IPS-15b (cell line): Measurements from ENCODE around the gene MRPL46.
"Not testable (repeated sequence)": the region's sequence is repeated elsewhere in the genome, so short reads cannot be mapped to it uniquely, and the experiment has no call there.

ENCODE experiments used
- H3K27me3 ChIP-seq: one replicate; pipeline ENCODE4 v1.6.1; 2013; ENCODE audit warnings: low read length; ENCODE audit not compliant: control insufficient read depth, insufficient read depth
- H3K36me3 ChIP-seq: one replicate; pipeline ENCODE4 v1.6.1; 2013; ENCODE audit warnings: low read length; ENCODE audit not compliant: control insufficient read depth, insufficient read depth
- H3K4me1 ChIP-seq: one replicate; pipeline ENCODE4 v1.6.1; 2013; ENCODE audit warnings: mild to moderate bottlenecking, low read length; ENCODE audit not compliant: control insufficient read depth, insufficient read depth
- H3K4me3 ChIP-seq: one replicate; pipeline ENCODE4 v1.5.1; 2013; ENCODE audit warnings: low read depth, low read length
- H3K9ac ChIP-seq: one replicate; pipeline ENCODE4 v1.6.1; 2013; ENCODE audit warnings: low read depth, mild to moderate bottlenecking, low read length
- H3K9me3 ChIP-seq: one replicate; pipeline ENCODE4 v1.6.1; 2013; ENCODE audit warnings: mild to moderate bottlenecking, low read length; ENCODE audit not compliant: control insufficient read depth, insufficient read depth

MRPL46 gene

GRCh38 chr15:88454236-88454635 lies 13.0 kb downstream of the MRPL46 start:
- Histone ChIP-seq H3K4me1 (peaks cover 2% of the 10 kb centered on the region), H3K27me3 (peaks cover 9% of the 10 kb centered on the region), H3K9me3 (no peaks in the 10 kb centered on the region), H3K36me3 (peaks cover 2% of the 10 kb centered on the region), H3K9ac (no peak overlapping the region), H3K4me3 (no peak overlapping the region)

GRCh38 chr15:88453651-88454050 lies 13.5 kb downstream of the MRPL46 start:
- Histone ChIP-seq H3K9me3 (no peaks in the 10 kb centered on the region), H3K27me3 (peaks cover 9% of the 10 kb centered on the region), H3K4me3 (no peak overlapping the region), H3K9ac (no peak overlapping the region), H3K36me3 (no peaks in the 10 kb centered on the region), H3K4me1 (peaks cover 2% of the 10 kb centered on the region)

DNA sequence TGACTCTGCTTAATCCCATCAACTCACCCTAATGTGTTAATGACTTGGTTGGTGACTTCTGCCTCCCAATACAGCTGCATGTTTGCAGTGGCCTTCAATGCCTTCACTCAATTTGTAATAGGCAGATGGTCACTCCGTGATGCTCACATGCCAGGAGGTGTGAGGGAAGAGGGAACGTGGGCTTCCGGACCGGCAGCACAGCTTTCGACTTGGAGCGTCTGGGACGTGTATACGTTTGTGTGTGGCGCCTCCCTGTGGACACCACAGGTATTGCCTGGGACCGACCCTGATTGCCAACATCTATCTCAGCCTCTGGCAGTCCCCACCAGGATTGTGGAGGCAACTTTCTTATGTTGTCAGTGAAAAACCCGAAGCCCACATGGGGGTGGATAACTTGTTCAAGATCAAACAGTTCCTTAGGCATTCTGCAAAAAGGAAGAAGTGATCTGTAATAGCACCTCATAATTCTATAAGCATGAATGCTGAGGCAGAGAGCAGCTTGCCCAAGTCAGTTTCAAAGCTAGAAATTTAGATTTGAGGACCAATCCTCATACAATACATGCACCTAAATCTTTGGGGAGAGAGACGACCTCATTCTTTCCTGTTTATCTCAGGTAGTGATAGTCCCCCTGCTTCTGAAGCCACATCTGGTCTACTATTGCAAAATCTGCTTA lies 16.9 kb downstream of the MRPL46 start:
- H3K4me3 ChIP-seq: no peak overlapping the region
- peaks cover 1% of the 10 kb centered on the region for H3K4me1 ChIP-seq
- H3K36me3 ChIP-seq: no peaks in the 10 kb centered on the region
- H3K27me3 ChIP-seq: peaks cover 12% of the 10 kb centered on the region
- H3K9ac ChIP-seq: no peak overlapping the region
- no peaks in the 10 kb centered on the region for H3K9me3 ChIP-seq

DNA sequence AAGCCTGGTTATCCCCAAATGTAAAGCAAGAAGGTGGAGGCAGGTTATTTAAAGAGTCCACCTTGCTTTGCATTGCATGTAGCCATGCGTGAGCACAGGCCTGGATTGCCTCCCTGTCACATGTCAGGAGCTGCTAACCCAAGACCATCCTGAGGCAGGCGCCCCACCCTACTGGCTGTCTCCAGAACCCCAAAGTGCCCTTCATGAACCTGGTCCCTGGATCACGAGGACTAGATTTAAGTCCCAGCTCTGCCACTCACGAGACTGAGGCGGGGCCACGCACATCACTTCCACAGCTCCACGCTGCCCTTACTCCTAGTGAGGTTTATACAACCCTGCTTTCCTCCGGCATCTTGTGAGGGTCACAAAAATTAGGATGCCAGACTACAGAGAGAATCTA lies 17.6 kb downstream of the MRPL46 start:
- Histone ChIP-seq H3K27me3 (peaks cover 12% of the 10 kb centered on the region), H3K9ac (no peak overlapping the region), H3K36me3 (no peaks in the 10 kb centered on the region), H3K9me3 (no peaks in the 10 kb centered on the region), H3K4me1 (no peaks in the 10 kb centered on the region), H3K4me3 (no peak overlapping the region)

GRCh38 chr15:88448991-88449461 lies 18.2 kb downstream of the MRPL46 start:
- Histone ChIP-seq H3K27me3 (peaks cover 12% of the 10 kb centered on the region), H3K9me3 (no peaks in the 10 kb centered on the region), H3K36me3 (no peaks in the 10 kb centered on the region), H3K4me1 (no peaks in the 10 kb centered on the region), H3K4me3 (no peak overlapping the region), H3K9ac (no peak overlapping the region)

- Histone ChIP-seq H3K4me1 (no peaks in the 10 kb centered on the region), H3K9me3 (no peaks in the 10 kb centered on the region)
Observed at GRCh38 chr15:88447741-88448140, 19.4 kb downstream of the MRPL46 start.

GRCh38 chr15:88447206-88447605 lies 20.0 kb downstream of the MRPL46 start:
- H3K36me3 ChIP-seq: no peaks in the 10 kb centered on the region
- no peaks in the 10 kb centered on the region for H3K4me1 ChIP-seq
- no peak overlapping the region for H3K9ac ChIP-seq
- H3K4me3 ChIP-seq: no peak overlapping the region
- H3K27me3 ChIP-seq: peaks cover 12% of the 10 kb centered on the region
- no peaks in the 10 kb centered on the region for H3K9me3 ChIP-seq

More at GRCh38 chr15:88447741-88448140, 19.4 kb downstream of the MRPL46 start:
- H3K36me3 ChIP-seq: no peaks in the 10 kb centered on the region
- H3K27me3 ChIP-seq: peaks cover 12% of the 10 kb centered on the region
- no peak overlapping the region for H3K4me3 ChIP-seq
- H3K9ac ChIP-seq: no peak overlapping the region

DNA sequence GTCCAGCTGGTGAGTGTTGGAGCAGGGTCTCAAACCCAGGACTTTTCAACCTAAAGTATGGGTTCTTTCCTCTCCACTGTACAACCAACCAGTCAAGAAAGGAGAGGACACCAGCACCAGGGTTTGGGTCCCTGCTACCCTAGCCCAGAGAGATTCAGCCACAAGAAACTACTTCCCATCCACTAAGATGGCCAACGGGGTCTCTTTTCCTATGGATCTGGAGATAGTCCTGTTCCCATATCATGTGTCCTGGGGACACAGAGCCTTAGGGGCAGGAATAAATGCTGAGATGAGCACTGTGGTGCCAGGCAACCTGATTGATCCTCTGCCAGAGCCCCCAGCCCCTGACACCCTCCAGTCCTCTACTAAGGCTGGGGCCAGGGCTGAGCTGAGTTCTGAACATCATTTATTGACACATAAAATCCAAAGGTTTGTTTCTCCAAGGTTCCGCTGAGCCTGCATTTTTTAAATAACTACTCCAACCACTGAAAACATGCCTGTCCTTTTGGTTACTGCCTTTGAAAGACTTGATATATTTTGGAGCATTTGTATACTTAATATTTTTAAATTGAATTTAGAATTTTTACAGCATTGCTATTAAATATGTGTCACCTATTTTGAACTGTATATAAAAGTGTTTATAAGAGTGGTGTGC lies 26.0 kb downstream of the MRPL46 start:
- Histone ChIP-seq H3K27me3 (no peaks in the 10 kb centered on the region), H3K36me3 (no peaks in the 10 kb centered on the region), H3K4me3 (no peak overlapping the region), H3K9me3 (no peaks in the 10 kb centered on the region), H3K4me1 (peaks cover 2% of the 10 kb centered on the region), H3K9ac (no peak overlapping the region)

- Histone ChIP-seq H3K27me3 (no peaks in the 10 kb centered on the region), H3K9ac (no peak overlapping the region), H3K4me3 (no peak overlapping the region), H3K4me1 (peaks cover 2% of the 10 kb centered on the region), H3K36me3 (no peaks in the 10 kb centered on the region), H3K9me3 (no peaks in the 10 kb centered on the region)
Observed at GRCh38 chr15:88440021-88440420, 27.2 kb downstream of the MRPL46 start.

GRCh38 chr15:88438181-88438580 lies 29.0 kb downstream of the MRPL46 start:
- H3K9me3 ChIP-seq: no peaks in the 10 kb centered on the region
- peaks cover 6% of the 10 kb centered on the region for H3K4me1 ChIP-seq
- no peak overlapping the region for H3K4me3 ChIP-seq
- H3K36me3 ChIP-seq: no peaks in the 10 kb centered on the region
- no peak overlapping the region for H3K9ac ChIP-seq
- H3K27me3 ChIP-seq: no peaks in the 10 kb centered on the region

DNA sequence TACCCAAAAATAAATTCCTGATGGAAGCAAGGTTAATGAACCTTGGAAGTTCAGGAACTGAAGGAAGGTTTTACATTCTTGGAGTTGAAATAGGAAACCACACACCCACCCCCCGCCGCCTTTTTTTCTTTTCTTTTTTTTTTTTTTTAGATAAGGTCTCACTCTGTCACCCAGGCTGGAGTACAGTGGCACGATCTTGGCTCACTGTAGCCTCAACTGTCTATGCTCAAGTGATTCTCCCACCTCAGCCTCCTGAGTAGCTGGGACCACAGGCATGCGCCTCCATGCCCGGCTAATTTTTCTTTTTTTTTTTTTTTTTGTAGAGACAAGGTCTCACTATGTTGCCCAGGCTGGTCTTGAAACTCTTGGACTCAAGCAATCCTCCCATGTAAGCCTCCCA lies 33.1 kb downstream of the MRPL46 start:
- H3K36me3 ChIP-seq, H3K9me3 ChIP-seq, H3K27me3 ChIP-seq, H3K4me3 ChIP-seq, H3K4me1 ChIP-seq, H3K9ac ChIP-seq: not testable (repeated sequence)

GRCh38 chr15:88433046-88433685 lies 34.0 kb downstream of the MRPL46 start:
- no peaks in the 10 kb centered on the region for H3K9me3 ChIP-seq
- H3K4me1 ChIP-seq: peaks cover 6% of the 10 kb centered on the region
- H3K27me3 ChIP-seq: no peaks in the 10 kb centered on the region
- no peak overlapping the region for H3K9ac ChIP-seq
- H3K4me3 ChIP-seq: no peak overlapping the region
- H3K36me3 ChIP-seq: no peaks in the 10 kb centered on the region
